Endothelial cell of umbilical vein (primary cell): ENCODE results near the gene BBS2. TPM values are rescaled to one million over a fixed set of nuclear protein-coding genes. Genes with fewer than 3 reads are reported as not detected.

ENCODE experiments used
- BruUV-seq: library from RNA; stranded (reverse); fragments of 400-500 nt; replicated peaks from 2 replicates; lab custom pipeline; 2021; lab: Mats Ljungman, UMichigan
- CTCF ChIA-PET: fragments of 300-600, 350-600 bp; sonication (Branson Sonifier 250); formaldehyde crosslinking; loops from one replicate; lab custom pipeline; 2021; ENCODE audit warnings: antibody characterized with exemption, inconsistent platforms; lab: Charles Lee
- POLR2A ChIA-PET: fragments of 300-600, 350-600 bp; sonication (Branson Sonifier 250); formaldehyde crosslinking; loops from one replicate; lab custom pipeline; 2021; ENCODE audit warnings: antibody characterized with exemption, inconsistent platforms; lab: Charles Lee
- DNase-seq: peaks from one replicate; pipeline ENCODE4 v3.0.0-alpha.2; 2011; ENCODE audit warnings: low read depth, low spot score
- FAIRE-seq: peaks from 2 replicates; lab custom pipeline; 2011; peaks lifted over from hg19 to GRCh38; lab: Jason Lieb, UNC
- H2AFZ ChIP-seq: 2 replicates; pipeline ENCODE4 v1.6.0; 2012; ENCODE audit warnings: low read depth, low read length, control low read depth, inconsistent platforms
- H3K27ac ChIP-seq: 2 replicates; pipeline ENCODE4 v1.5.1; 2011; ENCODE audit warnings: low read depth, mild to moderate bottlenecking, control low read depth, low read length, moderate library complexity; ENCODE audit not compliant: insufficient read depth
- H3K27me3 ChIP-seq, 2 experiments: 2 replicates each; pipeline versions ENCODE4 v1.6.0 to v1.6.1; 2011; ENCODE audit warnings: low read length in 2 of 2, mixed read lengths in 1 of 2; ENCODE audit not compliant: control insufficient read depth in 2 of 2, insufficient read depth in 2 of 2
- H3K36me3 ChIP-seq, 2 experiments: 2 replicates in 1 of 2; 3 replicates in 1 of 2; pipeline ENCODE4 v1.5.1; 2011; ENCODE audit warnings: low read length in 2 of 2, mild to moderate bottlenecking in 1 of 2, moderate library complexity in 1 of 2; ENCODE audit not compliant: control insufficient read depth in 2 of 2, insufficient read depth in 2 of 2; ENCODE audit errors: extremely low read depth in 1 of 2
- H3K4me1 ChIP-seq: 3 replicates; pipeline ENCODE4 v1.5.1; 2011; ENCODE audit warnings: mild to moderate bottlenecking, low read length; ENCODE audit not compliant: control insufficient read depth, insufficient read depth; ENCODE audit errors: extremely low read depth
- H3K4me2 ChIP-seq: 2 replicates; pipeline ENCODE4 v1.6.1; 2011; ENCODE audit warnings: low read length, control low read depth, mixed read lengths; ENCODE audit not compliant: insufficient read depth
- H3K4me3 ChIP-seq, 3 experiments: fragments of 200-600 bp in 1 of 3; sonication (generic), shearing (Covaris generic) in 1 of 3; replicated peaks in 1 of 3; 2 replicates each; pipeline ENCODE4 v1.5.1; 2011 to 2016; ENCODE audit warnings: control low read depth in 3 of 3, low read length in 3 of 3, mild to moderate bottlenecking in 2 of 3, inconsistent platforms in 1 of 3, low read depth in 1 of 3, moderate library complexity in 1 of 3; ENCODE audit not compliant: insufficient read depth in 1 of 3
- H3K79me2 ChIP-seq: 2 replicates; pipeline ENCODE4 v1.6.0; 2012; ENCODE audit warnings: low read length, inconsistent platforms; ENCODE audit not compliant: control insufficient read depth, insufficient read depth
- H3K9ac ChIP-seq: replicated peaks from 2 replicates; pipeline ENCODE3; 2011; ENCODE audit warnings: low read length, control low read depth; ENCODE audit not compliant: insufficient read depth; ENCODE audit errors: extremely low read depth
- H3K9me1 ChIP-seq: replicated peaks from 3 replicates; pipeline ENCODE4 v1.6.0; 2011; ENCODE audit warnings: mild to moderate bottlenecking, low read length; ENCODE audit not compliant: control insufficient read depth, insufficient read depth; ENCODE audit errors: extremely low read depth
- H3K9me3 ChIP-seq: replicated peaks from 2 replicates; pipeline ENCODE4 v1.5.1; 2012; ENCODE audit warnings: low read length, inconsistent platforms; ENCODE audit not compliant: control insufficient read depth, insufficient read depth
- H4K20me1 ChIP-seq: replicated peaks from 2 replicates; pipeline ENCODE3; 2011; ENCODE audit warnings: mild to moderate bottlenecking, low read length; ENCODE audit not compliant: control insufficient read depth, insufficient read depth; ENCODE audit errors: extremely low read depth
- EZH2 ChIP-seq: IDR thresholded peaks from 2 replicates; pipeline ENCODE4 v1.6.1; 2012; ENCODE audit warnings: borderline replicate concordance, low read depth, mild to moderate bottlenecking, moderate library complexity, low read length, inconsistent platforms; ENCODE audit not compliant: severe bottlenecking
- FOS ChIP-seq: IDR thresholded peaks from 2 replicates; pipeline ENCODE4 v1.6.1; 2011; ENCODE audit warnings: mild to moderate bottlenecking, low read length, moderate library complexity, borderline replicate concordance; ENCODE audit not compliant: insufficient read depth
- GATA2 ChIP-seq: IDR thresholded peaks from 2 replicates; pipeline ENCODE4 v1.7.0; 2011; ENCODE audit warnings: low read depth, mild to moderate bottlenecking, moderate library complexity, mixed read lengths, low read length; ENCODE audit not compliant: insufficient read length, insufficient read depth
- JUN ChIP-seq: IDR thresholded peaks from 2 replicates; pipeline ENCODE4 v1.6.1; 2011; ENCODE audit warnings: borderline replicate concordance, low read depth; ENCODE audit not compliant: insufficient read length, insufficient read depth
- MYC ChIP-seq: IDR thresholded peaks from one replicate; pipeline ENCODE4 v1.6.1; 2011; ENCODE audit warnings: mild to moderate bottlenecking, low read depth, low read length
- POLR2A ChIP-seq: IDR thresholded peaks from 2 replicates; pipeline ENCODE4 v1.6.1; 2012; ENCODE audit warnings: low read depth, mild to moderate bottlenecking, control low read depth, low read length
- POLR2AphosphoS5 ChIP-seq: IDR thresholded peaks from 2 replicates; pipeline ENCODE4 v1.6.1; 2012; ENCODE audit warnings: low read depth, mild to moderate bottlenecking, control low read depth, low read length, moderate library complexity; ENCODE audit not compliant: insufficient read depth
- dilution Hi-C: fragments of 300-500 bp; cut with MboI; formaldehyde crosslinking; loops from one replicate; pipeline ENCODE4 v1.15.0; 2019; ENCODE audit warnings: low sequenced_read_pairs; ENCODE audit not compliant: extremely low pct_ligation_motif_present
- intact Hi-C: fragments of 100-400 bp; cut with micrococcal nuclease; formaldehyde crosslinking; loops from one replicate; pipeline ENCODE4 v1.10.0; 2022
- polyA plus RNA-seq, 4 experiments: library from polyadenylated mRNA; depleted of rRNA in 3 of 4; stranded (reverse) in 3 of 4; unstranded in 1 of 4; fragments of >200 nt; gene quantifications; 2 replicates each; pipeline versions ENCODE4 v1.2.1 to v1.2.3, GENCODE V29; 2011 to 2012; ENCODE audit warnings: missing spikeins in 1 of 4
- total RNA-seq: library from RNA; stranded (reverse); gene quantifications from 2 replicates; pipeline ENCODE4 v1.2.3, GENCODE V29; 2021
- TF ChIP-seq, protein P1 (sequence below): IDR thresholded peaks from 2 replicates; pipeline ENCODE4 v1.6.1; 2011; ENCODE audit not compliant: insufficient read depth, insufficient read length
- TF ChIP-seq, protein P2 (sequence below), 2 donors: IDR thresholded peaks; 1 replicate in 1 of 2; 2 replicates in 1 of 2; pipeline ENCODE4 v1.5.1; 2011; ENCODE audit warnings: low read length in 2 of 2, mild to moderate bottlenecking in 2 of 2, moderate library complexity in 2 of 2, control low read depth in 1 of 2, inconsistent platforms in 1 of 2, low read depth in 1 of 2; ENCODE audit not compliant: insufficient read depth in 1 of 2; ENCODE audit errors: extremely low read depth in 1 of 2

The BBS2 gene
- total and polyA plus RNA-seq, 2 donors (not counting 3 experiments of a cell fraction or from before 2014, with no cell fraction given): 37.6 to 44.8 TPM

DNA sequence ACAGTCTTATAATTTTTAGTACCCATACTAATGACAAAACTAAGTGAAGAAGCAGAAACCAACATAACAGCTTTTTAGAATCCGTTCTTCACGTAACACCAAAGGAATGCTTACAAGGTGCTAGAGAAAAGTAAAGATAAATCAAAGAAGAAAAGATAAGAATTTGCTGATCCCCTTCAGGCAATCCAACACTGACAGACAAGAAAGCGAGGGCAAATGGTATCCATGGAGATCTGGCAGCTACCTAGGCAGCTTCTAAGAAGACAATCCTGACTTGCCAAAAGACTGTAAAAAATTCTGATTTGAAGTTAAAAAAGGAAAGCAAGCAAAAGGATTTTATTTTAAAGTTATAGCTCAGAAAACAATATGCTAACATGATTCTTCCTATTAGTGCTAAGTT lies 14.6 kb downstream of the BBS2 start:
- no TSS peak for BruUV-seq

More for the DNA sequence above, 14.6 kb downstream of the BBS2 start:
- no peaks in the 10 kb centered on the region for H3K79me2 ChIP-seq
- H3K9ac ChIP-seq: no peak overlapping the region
- no peak overlapping the region for H3K4me3 ChIP-seq
- peaks cover 11 to 14% of the 10 kb centered on the region in 2 experiments for H3K36me3 ChIP-seq
- intact Hi-C loops (no loop called here), dilution Hi-C loops (no loop called here)
- no peak overlapping the region for H3K4me2 ChIP-seq
- TF ChIP-seq GATA2 (no peak), POLR2AphosphoS5 (no peak), POLR2A (no peak), MYC (no peak), EZH2 (no peak), FOS (no peak), JUN (no peak)
- TF ChIP-seq, protein P1, sequence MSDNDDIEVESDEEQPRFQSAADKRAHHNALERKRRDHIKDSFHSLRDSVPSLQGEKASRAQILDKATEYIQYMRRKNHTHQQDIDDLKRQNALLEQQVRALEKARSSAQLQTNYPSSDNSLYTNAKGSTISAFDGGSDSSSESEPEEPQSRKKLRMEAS: no peak
- TF ChIP-seq, protein P2, sequence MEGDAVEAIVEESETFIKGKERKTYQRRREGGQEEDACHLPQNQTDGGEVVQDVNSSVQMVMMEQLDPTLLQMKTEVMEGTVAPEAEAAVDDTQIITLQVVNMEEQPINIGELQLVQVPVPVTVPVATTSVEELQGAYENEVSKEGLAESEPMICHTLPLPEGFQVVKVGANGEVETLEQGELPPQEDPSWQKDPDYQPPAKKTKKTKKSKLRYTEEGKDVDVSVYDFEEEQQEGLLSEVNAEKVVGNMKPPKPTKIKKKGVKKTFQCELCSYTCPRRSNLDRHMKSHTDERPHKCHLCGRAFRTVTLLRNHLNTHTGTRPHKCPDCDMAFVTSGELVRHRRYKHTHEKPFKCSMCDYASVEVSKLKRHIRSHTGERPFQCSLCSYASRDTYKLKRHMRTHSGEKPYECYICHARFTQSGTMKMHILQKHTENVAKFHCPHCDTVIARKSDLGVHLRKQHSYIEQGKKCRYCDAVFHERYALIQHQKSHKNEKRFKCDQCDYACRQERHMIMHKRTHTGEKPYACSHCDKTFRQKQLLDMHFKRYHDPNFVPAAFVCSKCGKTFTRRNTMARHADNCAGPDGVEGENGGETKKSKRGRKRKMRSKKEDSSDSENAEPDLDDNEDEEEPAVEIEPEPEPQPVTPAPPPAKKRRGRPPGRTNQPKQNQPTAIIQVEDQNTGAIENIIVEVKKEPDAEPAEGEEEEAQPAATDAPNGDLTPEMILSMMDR (IDR thresholded peaks at IDR 0.05; ENCODE audit: extremely low read depth in 1 of 2, insufficient read depth in 1 of 2, low read depth in 1 of 2, low read length in 2 of 2): no peak
- no peak for DNase-seq
- H4K20me1 ChIP-seq: no peaks in the 10 kb centered on the region
- CTCF ChIA-PET: interaction anchor here (1.3 to 1.4 kb wide), 2 partner anchors 8 to 197 kb away, joined by 3 read pairs; no protein-coding TSS in a partner anchor
- POLR2A ChIA-PET: no interaction called here
- H3K4me1 ChIP-seq: peaks cover 12% of the 10 kb centered on the region
- H3K9me1 ChIP-seq: no peaks in the 10 kb centered on the region
- no peak overlapping the region for H2AFZ ChIP-seq
- no peaks in the 10 kb centered on the region for H3K27me3 ChIP-seq
- no peak for FAIRE-seq
- H3K9me3 ChIP-seq: no peaks in the 10 kb centered on the region
- H3K27ac ChIP-seq: no peak overlapping the region
